ENCODE measurements around the gene TBC1D22B.

DNA sequence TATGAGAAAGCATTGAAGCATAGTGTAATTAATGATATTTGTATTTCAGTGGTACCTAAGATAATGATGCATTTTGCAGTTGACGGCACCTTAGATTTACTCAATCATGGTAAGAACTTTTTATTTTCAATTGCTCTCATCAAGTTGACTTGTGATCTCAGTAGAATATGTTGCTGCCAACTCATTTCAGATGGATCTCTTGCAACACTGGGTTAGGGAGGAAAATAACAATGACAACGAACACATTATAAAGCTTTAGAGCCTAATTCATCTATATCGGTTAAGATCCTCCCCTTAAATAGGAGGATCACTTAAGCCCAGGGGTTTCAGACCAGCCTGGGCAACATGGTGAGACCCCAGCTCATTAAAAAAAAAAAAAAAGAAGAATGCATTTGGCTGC, 18.0 kb upstream of the TBC1D22B start:
- TF ChIP-seq, protein P1, sequence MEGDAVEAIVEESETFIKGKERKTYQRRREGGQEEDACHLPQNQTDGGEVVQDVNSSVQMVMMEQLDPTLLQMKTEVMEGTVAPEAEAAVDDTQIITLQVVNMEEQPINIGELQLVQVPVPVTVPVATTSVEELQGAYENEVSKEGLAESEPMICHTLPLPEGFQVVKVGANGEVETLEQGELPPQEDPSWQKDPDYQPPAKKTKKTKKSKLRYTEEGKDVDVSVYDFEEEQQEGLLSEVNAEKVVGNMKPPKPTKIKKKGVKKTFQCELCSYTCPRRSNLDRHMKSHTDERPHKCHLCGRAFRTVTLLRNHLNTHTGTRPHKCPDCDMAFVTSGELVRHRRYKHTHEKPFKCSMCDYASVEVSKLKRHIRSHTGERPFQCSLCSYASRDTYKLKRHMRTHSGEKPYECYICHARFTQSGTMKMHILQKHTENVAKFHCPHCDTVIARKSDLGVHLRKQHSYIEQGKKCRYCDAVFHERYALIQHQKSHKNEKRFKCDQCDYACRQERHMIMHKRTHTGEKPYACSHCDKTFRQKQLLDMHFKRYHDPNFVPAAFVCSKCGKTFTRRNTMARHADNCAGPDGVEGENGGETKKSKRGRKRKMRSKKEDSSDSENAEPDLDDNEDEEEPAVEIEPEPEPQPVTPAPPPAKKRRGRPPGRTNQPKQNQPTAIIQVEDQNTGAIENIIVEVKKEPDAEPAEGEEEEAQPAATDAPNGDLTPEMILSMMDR (IDR thresholded peaks at IDR 0.05; ENCODE audit: low read depth, low read length, poor library complexity, severe bottlenecking) = no peak
- no peak for TF ChIP-seq EZH2phosphoT487 (IDR thresholded peaks at IDR 0.05; ENCODE audit: borderline replicate concordance, low read length)

Data from DOHH2 (cell line).